ENCODE data around the gene LHPP.

DNA sequence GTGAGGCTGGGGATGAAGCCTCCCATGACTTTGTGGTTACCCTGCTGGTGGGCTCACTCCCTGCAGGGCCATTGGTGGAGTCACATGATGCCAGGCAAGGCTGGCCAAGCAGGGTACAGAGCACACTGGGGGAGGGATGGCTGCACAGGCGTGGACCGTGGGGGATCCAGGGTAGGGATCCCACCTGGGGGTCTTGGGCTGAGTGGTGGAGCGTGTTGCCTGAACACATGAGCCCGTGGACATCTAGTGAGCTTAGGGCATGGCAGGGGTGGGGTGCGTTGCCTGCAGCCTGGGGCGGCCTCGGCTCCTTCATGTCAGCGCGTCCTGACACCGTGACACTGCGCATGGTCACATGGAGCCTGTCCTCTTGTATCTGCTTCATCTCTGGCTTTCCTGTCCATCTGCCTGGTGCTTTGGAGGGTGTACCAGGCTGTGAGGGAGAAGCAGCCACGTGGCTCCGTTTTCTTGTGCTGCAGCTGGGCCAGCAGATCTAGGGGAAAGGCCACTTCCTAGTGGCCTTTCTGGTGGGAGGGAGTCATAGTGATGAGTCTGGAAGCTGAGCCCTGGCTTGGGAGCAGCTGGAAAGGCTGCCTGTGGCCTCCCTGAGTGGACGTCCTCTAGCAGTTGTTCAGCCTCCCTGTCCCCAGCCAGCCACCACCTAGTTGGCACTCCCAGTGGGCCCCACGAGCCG is 96.2 kb downstream of the LHPP start:
- TF ChIP-seq, protein P1, sequence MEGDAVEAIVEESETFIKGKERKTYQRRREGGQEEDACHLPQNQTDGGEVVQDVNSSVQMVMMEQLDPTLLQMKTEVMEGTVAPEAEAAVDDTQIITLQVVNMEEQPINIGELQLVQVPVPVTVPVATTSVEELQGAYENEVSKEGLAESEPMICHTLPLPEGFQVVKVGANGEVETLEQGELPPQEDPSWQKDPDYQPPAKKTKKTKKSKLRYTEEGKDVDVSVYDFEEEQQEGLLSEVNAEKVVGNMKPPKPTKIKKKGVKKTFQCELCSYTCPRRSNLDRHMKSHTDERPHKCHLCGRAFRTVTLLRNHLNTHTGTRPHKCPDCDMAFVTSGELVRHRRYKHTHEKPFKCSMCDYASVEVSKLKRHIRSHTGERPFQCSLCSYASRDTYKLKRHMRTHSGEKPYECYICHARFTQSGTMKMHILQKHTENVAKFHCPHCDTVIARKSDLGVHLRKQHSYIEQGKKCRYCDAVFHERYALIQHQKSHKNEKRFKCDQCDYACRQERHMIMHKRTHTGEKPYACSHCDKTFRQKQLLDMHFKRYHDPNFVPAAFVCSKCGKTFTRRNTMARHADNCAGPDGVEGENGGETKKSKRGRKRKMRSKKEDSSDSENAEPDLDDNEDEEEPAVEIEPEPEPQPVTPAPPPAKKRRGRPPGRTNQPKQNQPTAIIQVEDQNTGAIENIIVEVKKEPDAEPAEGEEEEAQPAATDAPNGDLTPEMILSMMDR (IDR thresholded peaks at IDR 0.05; ENCODE audit: low read depth, low read length, poor library complexity, severe bottlenecking), result no peak
- no peak for TF ChIP-seq EZH2phosphoT487 (IDR thresholded peaks at IDR 0.05; ENCODE audit: borderline replicate concordance, low read length)
